NCI-H524 (cell line): ENCODE results near the gene ZBTB22.
"Not testable (repeated sequence)": the region's sequence is repeated elsewhere in the genome, so short reads cannot be mapped to it uniquely, and the experiment has no call there.

Experiments
- DNase-seq, 2 experiments: peaks; one replicate each; lab custom pipeline; 2025; lab: John Stamatoyannopoulos, UW

Gene ZBTB22

DNA sequence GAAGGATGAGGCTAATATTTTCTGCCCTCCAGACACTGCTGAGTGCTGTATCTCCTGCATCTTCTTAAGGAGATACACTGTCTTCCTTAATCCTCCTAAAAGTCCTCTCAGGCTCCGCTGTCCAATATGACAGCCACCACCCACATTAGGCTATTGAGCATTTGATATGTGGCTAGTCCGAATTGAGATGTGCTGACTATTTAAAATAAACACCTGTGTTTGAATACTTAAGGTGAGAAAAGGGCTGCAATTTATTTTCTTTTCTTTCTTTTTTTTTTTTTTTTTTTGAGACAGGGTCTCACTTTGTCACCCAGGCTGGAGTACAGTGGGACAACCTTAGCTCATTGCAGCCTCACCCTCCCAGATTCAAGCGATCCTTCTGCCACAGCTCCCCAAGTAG, 15.7 kb downstream of the ZBTB22 start:
- no peak for DNase-seq

DNA sequence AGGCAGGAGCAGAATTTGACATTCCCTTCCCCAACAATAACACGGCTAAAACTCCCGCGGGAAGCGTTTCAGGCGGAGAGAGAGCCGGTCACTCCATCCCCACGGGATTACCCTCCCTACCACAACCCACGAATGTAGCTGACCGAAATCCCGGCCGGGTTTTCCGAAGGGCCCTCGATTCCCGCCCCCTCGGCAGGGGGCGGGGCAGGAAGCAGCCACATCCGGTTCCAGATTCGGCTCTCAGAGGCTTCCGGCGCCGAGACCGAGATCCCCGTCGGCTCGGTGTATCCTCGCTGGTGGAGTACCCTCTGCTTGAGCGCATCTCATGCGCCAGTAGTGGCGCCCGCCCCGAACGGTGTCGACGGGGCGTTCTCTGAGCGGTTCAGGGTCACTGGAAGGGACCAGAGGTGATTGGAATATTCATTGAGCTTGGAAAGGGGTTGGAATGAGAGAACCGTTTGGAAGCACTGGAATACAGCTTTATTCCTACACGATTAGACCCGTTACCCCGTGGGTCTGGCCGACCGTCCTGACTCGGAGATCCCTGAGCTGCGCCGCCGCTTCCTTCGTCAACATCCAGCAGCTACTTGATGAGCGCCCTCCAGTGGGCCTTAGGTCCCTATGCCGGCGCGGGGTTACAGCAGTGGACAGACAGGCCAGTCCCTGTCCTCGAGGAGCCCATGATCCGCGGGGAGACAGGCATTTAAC, 18.2 kb downstream of the ZBTB22 start:
- DNase-seq = peak; percentile 82 to 94

DNA sequence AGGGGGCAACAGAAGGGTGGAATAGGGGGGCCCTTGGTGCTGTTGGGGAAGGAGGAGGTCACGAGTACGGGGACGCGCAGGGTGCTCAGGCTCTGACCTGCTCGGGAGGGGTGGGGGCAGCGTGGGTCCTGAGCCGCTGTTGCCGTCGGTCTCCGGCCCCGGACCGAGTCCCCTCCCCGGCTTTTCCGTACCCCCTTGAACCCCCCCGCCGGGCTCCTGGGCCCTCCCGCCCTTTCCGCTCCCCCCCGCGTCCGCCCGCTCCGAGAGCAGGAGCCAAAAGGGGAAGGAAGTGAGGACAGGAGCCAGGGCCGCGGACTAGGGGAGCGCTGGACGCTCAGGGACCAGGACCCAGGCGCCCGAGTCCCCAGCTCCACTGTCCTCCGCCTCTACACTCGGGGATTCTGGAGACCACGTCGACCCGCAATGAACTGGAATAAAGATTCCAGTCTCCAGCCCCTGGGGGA, 18.7 kb downstream of the ZBTB22 start, which contains the start of gene RGL2:
RGL2 (minus strand) TSS at position 170 of the 464 bp plus-strand sequence. CDS start 332 bp downstream, outside the sequence.
- peak; percentile 35 to 73 for DNase-seq

DNA sequence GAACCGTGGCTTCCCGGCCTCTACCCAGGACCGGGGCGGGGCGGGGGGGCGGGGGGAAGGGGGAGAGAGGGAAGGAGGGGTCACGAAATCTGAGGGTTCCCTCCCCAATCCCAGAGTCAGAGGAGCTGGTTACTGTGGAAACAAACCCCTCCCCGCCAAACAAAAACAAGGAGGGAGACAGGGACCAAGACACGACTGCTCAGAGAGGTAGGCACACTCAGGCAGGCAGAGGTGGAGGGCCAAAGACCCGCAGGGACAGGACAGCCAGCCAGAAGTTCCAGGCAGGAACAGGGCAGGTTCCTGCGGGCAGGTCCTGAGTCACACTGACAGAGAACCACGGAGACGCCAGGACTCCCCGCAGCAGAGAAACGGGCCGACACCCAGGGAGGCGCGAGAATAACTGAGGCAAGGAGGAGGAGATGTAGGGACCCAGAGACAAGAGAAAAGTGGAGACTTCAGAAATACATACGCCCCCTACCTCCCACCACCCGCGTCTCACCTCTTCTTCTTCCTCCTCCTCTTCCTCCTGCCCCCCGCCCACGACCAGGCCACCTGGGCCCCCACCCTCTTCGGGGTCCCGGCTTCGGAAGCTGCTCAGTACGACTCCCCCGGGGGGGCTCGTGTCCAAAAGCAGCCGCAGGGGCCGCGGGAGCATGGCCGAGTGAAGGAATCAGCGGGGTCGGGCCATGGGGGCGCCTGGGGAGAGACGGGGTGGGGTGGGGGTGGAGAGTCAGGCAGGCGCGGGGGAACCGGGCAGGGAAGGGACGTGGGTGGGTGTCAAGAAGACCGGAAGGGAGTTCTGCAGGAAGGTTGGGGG, 19.4 kb downstream of the ZBTB22 start:
- peak in 1 of 2 experiments; percentile 46 for DNase-seq

DNA sequence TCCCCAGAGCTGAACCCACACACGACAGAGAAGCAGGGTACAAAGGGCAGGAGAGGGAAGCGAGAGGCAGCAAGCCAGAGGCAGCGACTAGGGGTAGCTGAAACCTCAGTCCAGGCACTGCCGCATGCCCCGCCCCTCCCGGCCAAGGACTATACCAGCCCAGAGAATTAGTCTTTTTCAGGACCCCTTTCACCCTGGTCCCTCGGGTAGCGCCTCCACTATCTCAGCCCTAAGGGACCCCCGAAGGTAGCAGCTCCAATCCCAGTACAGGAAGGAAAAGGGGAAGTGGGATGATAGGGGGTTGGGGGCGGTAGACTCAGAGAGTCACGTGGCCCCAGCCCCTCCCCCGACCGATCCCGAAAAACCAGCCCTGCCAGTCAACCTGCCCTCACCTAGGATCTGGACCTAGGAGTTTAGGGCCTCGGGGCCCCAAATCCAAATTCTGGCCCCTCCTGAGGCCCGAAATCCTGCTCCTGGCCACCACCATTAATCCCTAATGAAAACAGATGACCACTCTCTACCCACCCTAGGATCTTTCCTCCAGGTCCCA, 20.1 kb downstream of the ZBTB22 start:
- no peak for DNase-seq

DNA sequence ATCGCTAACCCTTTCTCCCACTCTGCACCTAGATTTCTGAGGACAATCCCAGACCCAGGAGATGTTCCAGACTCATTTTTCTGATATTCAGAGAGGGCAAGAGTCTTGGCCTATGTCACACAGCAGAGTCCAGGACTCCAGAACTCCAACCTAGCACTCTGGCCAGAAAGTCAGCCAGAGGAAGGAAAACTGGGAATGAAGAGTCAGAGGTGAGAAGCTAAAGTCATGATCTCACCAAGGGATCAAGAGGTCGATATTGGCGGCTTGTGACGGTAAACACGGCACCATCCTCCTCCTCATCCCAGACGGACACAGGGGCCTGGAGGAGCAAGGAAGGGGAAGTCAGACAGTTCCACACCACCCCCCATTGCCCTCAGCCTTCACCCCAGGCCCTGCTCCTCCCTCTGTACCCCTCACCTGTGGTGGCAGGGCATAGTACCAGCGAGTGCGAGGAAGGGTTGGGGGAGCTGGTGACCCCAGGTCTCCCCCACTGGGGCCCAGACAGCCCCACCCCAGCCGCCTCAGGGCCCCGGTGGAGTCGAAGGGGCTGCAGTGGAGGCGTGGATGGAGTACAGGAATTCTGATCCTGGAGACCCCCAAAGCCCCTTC, 20.6 kb downstream of the ZBTB22 start:
- DNase-seq = no peak

DNA sequence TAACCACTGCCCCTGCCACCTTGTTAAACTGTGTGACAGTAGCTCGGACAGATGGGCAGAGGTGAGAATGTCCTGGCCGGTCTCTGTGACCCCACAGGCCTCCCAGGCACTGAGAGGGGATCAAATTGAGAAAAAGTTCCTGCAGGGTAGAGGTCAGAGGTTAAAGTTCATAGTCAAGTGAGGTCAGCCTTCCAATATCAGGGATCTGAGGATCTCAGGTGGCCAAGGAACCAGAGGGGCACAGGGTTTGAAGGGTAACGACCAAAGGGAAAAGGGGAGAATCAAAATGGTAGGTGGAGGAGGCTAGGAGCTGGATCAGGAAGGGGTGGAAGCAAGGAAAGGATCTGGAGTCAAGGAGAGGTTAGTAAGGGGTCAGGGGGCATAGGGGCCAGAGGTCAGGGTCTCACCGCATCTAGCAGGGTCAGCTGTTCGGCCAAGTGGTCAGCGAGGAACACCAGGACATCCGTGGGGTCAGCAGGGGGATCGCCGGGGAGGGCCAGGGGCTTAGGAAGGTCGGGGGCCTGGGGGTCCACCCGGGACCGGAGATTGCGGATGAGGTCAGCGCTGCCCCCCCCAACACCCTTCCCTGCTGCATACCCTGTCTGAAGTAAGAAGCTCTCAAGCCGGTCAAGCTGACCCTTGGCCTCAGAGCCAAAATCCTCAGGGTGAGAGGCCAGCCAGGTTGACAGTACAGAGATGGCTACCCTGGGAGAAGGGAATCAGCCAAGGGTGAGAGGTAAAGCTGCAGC, 21.7 kb downstream of the ZBTB22 start:
- no peak for DNase-seq

DNA sequence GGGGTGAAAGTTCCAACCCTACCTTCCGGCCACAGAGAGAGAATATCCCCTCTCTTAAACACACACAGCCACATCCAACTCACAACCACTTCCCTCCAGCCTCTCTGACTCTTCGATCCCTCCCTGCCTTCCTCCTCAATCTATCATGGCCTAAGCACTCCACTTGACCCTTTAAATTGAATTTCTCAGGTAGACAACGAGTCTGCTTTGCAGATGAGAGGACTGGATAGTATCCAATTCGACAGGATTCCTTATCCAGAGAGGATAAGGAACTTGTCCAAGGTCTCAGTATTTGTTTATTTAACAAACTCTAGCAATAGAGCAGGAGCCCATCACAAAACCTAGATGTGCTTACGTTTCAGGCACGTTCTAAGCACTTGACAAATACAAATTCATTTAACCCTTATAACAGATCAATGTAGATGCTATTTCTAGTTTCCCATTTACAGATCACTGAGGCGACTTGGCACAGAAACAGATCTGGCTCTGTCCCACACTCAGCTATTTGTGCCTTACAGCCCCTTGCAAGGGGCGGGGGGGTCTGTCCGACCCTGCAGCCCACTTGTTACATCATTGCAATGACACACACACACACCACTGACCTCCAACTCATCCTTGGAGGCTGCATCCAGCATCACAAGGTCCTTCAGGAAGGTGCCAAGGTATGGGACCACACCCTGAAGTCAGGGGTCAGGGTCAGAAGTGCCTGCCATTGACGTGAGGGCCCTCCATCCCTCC, 23.3 kb downstream of the ZBTB22 start:
- no peak for DNase-seq

DNA sequence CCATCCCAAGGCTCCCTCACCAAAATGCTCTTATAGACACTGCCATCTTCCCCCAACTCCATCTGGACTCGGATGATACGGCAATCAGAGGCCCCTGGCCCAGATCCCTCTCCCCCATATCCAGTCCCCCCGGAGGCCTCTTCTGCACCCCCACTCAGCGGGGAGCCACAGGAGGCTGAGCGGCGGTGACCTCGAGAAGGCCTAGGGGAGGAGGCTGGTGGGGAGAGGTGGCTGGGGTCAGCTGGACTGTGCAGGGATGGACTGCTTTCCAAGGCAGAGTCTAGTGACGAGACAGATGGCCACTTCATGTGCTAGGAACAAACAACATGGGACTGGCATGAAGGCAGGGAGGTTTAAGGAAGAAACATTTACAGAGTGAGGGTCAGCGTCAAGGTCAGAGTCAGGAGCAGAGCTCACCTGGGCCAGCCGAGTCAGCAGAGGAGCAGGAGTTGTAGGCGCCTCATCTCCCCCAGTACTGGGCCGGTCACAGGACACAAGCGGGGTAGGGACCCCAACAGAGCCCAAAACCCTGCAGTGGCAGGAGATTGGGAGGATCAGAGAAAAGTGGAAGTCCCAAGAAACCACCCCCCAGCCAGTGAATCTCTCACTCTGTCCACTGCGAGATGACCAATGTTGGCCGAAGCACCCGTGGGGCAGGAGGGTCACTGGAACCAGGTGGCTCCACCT, 24.4 kb downstream of the ZBTB22 start:
- DNase-seq = no peak

DNA sequence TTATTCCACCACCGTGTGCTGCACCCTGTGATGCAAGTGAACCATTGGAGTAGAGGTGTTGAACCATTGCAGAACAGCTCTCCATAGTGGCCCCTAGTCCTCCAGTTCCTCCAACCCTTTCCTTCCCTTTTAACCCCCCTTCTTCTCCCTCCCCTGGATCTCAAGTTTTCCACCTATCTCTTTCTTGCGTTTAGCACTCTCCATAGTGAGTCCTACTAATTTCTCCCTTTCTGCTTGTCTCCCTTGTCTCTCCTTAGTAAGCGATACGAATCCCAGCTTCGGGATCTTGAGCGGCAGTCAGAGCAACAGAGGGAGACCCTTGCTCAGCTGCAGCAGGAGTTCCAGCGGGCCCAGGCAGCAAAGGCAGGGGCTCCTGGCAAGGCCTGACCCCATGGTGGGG, 27.1 kb downstream of the ZBTB22 start:
- DNase-seq = no peak

DNA sequence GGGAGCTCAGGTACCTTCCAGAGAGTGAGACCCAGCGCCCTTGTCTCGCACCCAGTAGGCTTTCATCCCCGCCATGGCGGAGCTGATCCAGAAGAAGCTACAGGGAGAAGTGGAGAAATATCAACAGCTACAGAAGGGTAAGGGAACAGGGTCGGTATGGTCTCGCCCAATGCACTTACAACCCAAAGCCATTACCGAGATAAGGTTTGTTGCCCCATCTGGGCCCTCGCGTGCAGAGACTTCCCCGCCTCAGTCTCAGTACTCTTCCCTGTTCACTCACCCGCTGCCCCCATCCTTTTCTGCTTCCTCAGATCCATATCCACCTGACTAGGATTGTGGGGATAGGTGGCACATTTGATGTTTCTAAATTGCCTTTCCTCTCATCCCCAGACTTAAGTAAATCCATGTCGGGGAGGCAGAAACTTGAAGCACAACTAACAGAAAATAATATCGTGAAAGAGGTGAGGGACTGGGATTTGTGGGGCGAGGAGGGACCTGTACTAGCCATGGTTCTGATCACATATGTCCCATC, 27.7 kb downstream of the ZBTB22 start:
- DNase-seq = no peak

DNA sequence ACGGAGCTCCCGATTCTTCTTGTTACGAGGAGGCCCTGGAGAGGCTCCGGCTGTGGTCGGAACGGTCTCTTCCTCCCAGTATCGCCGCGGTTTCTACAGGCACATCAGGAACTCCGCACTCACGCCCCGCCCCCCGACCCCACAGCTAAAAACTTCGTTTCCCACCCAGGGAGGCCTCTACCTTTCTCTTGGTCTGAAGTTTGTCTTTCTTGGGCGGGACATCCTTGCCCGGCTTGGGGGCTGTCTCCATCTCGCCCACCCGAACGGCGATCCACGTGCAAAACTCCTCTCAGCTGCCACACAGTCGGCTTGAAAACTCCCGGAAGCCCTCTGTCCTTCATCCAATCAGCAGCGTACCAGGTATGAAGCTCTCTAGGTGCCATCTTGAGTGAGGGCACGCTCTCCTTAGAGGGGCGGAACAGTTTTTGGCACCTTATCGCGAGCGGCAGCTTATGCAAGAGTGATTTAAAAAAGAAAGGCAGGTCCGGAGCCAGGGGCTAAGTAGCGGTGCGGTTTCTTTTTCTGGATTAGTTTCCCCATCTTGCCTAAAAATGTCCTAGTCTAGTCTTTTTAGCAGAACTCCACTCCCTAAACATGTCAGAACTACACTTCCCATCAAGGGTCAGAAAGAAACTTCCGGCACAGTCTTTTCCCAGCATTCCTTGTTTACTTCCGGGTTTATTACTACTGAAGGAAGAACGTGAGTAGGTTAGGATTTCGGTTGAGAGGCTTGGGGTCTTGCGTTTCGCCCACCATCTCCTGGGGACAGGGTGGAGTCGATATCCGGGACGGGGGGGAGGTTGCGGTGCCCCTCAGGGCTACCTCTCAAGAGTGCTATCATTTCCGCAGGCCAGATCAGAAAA, 28.4 kb downstream of the ZBTB22 start, which contains the start of the genes PFDN6 and WDR46:
PFDN6 (plus strand) TSS at position 681 of the 863 bp plus-strand sequence. CDS start 256 bp downstream, outside the sequence.
WDR46 (minus strand) TSS at position 319 of the 863 bp plus-strand sequence; CDS start at position 250, 69 bp downstream.
- DNase-seq = peak; percentile 65 to 89

DNA sequence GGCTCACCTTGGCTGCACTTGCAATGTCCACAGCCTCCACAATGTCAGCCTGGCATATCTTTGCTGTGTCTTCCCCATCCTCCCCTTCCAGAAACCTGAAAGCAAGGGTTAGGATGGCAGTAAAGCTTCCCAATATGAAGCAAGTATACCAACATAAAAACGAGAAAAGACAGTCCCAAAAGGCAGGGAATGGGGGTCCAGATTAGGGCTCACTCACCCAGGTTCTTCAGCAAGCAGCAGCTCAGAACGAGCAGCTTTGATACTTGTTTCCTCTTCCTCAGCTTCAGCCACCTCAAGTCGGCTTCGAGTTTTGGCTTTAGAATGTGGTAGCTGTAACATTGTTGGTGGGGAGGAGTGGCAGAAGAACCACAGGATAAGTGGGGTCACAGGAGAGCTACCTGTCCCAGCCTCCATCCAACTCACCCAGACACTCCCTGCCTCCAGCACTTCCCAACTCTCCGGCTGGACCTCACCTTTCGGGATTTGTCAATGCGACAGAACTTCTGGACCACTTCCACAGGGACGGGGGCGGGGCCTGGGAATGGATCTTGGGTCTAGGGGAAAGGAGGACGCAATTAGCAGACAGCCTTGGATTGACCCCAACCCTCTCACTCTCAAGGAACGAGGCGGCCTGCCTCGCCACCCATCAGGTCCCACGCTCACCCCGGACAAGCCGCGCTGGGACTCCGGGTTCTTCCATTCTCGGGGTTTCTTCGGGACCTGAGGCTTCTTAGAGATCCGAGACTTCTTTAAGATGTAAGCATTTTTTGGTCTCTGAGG, 29.2 kb downstream of the ZBTB22 start:
- DNase-seq = no peak

DNA sequence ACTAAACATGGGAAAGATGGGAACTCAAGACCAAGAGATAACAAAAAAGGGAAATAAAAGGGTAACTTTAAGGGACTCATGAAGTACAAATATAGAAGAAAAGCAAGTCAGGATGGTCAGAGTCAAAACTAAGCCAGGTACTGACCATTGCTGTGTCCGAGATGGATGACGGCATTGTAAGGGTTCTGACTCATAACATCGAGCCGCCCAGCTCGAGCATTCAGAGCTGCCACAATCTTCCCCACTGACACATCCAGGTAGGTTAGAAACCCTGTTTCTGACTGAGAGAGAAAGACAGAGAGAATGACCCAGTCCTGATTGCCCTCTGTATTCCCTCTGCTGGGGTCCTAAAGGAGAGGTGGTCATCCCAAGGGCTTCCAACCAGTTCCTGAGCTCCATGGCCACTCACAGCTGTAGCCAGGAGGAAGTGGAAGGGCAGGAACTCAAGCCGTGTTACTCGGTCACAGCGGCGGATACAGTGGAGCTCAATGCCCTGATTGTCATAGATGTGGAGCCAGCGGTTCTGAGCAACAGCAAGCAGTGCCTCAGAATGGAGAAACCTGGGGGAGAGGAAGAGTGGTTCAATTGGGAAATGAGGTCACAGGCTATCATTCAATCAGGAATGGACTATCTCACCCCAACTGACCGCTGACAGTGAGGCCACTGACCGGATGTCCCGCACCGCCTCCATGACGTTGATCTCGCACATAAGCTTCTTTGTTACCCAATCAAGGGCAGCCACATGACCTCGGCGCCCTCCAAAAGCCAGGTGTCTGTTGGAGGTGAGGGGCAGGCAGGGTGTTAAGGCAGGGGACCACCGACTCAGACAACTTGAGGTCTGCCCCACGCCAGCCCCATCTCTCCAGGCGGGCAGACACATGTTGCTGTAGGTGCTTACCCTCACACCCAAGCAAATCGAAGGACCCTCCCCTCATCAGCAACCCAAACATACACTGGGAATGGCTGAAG, 30.3 kb downstream of the ZBTB22 start:
- no peak for DNase-seq

DNA sequence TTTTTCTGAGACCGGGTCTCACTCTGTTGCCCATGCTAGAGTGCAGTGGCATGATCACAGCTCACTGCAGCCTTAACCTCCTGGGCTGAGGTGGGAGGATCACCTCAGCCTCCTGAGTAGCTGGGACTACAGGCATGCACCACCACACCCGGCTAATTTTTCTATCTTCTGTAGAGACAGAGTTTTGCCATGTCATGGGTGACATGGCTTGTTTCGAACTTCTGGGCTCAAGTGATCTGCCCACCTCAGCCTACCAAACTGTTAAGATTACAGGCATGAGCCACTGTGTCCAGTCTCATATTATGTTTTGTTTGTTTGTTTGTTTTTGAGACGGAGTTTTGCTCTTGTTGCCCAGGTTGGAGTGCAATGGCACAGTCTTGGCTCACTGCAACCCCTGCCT, 32.3 kb downstream of the ZBTB22 start:
- DNase-seq = not testable (repeated sequence)

DNA sequence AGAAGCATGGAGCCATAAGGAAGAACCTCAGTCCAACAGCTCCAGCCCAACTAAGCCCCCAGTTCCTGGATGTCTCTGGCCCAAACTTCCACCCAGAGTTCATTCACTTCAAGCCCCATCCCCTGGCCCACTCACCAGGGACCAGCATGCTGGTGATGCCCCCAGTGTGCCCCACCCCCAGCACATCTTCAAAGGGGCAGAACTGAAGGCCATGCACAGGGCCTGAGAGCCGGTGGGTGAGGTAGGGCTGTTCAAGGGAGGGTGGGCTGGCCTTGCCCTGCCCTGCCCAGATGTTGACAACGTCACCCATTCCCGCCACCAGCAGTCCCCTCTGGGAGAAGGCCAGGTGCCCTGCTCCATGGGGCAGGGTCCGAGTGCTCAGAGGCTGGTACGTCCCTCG, 37.0 kb downstream of the ZBTB22 start:
- DNase-seq = no peak
